BE2C (cell line): ENCODE data around the gene VTN.
A peak's percentile ranks its signal among the peaks of the same experiment; 100 is the strongest.
"Not testable (repeated sequence)": the region's sequence is repeated elsewhere in the genome, so short reads cannot be mapped to it uniquely, and the experiment has no call there.

Source experiments
- DNase-seq: peaks from one replicate; pipeline ENCODE4 v3.0.0-alpha.2; 2020
- H3K27me3 ChIP-seq: fragments of 250-450 bp; sonication (Bioruptor Pico); 2 replicates; pipeline ENCODE4 v1.5.1; 2020; ENCODE audit warnings: mild to moderate bottlenecking
- H3K36me3 ChIP-seq: fragments of 250-450 bp; sonication (Bioruptor Pico); 2 replicates; pipeline ENCODE4 v1.5.1; 2020; ENCODE audit warnings: mild to moderate bottlenecking
- H3K4me1 ChIP-seq: fragments of 250-450 bp; sonication (Bioruptor Pico); 2 replicates; pipeline ENCODE4 v1.5.1; 2020
- H3K4me3 ChIP-seq: 2 replicates; pipeline ENCODE4 v1.5.1; 2011; ENCODE audit warnings: low read depth, low read length
- H3K9me3 ChIP-seq: fragments of 250-450 bp; sonication (Bioruptor Pico); 2 replicates; pipeline ENCODE4 v1.5.1; 2020
- CTCF ChIP-seq: IDR thresholded peaks from 2 replicates; pipeline ENCODE4 v1.5.1; 2012; ENCODE audit warnings: mild to moderate bottlenecking, low read depth, low read length

VTN gene

GRCh38 chr17:28339431-28339830, 30.7 kb downstream of the VTN start:
- H3K4me3 ChIP-seq, result no peak overlapping the region
- H3K27me3 ChIP-seq, result no peaks in the 10 kb centered on the region
- DNase-seq, result no peak
- no peak for TF ChIP-seq CTCF
- H3K9me3 ChIP-seq, result no peaks in the 10 kb centered on the region
- H3K4me1 ChIP-seq, result no peaks in the 10 kb centered on the region
- no peaks in the 10 kb centered on the region for H3K36me3 ChIP-seq

GRCh38 chr17:28338769-28339212, 31.3 kb downstream of the VTN start:
- not testable (repeated sequence) for H3K36me3 ChIP-seq, H3K27me3 ChIP-seq, H3K4me3 ChIP-seq, H3K9me3 ChIP-seq, DNase-seq, H3K4me1 ChIP-seq

- TF ChIP-seq CTCF, result no peak
- Histone ChIP-seq H3K9me3 (no peaks in the 10 kb centered on the region), H3K27me3 (no peaks in the 10 kb centered on the region), H3K4me3 (no peak overlapping the region), H3K36me3 (no peaks in the 10 kb centered on the region), H3K4me1 (no peaks in the 10 kb centered on the region)
- DNase-seq, result no peak
These were observed 31.9 kb downstream of the VTN start for GRCh38 chr17:28338056-28338768.

- peak overlapping the region; percentile 83 for H3K4me3 ChIP-seq
- no peaks in the 10 kb centered on the region for H3K4me1 ChIP-seq
- H3K36me3 ChIP-seq, result no peaks in the 10 kb centered on the region
- H3K9me3 ChIP-seq, result no peaks in the 10 kb centered on the region
- peak; percentile 30 for DNase-seq
- no peaks in the 10 kb centered on the region for H3K27me3 ChIP-seq
- TF ChIP-seq CTCF, result no peak
These were observed 33.9 kb downstream of the VTN start for GRCh38 chr17:28335959-28336871.

- DNase-seq, result peak; percentile 96
- peak within 1 kb of the TSS; percentile 83 for H3K4me3 ChIP-seq
- no peaks in the 10 kb centered on the region for H3K27me3 ChIP-seq
- H3K36me3 ChIP-seq, result no peaks in the 10 kb centered on the region
- no peaks in the 10 kb centered on the region for H3K4me1 ChIP-seq
- TF ChIP-seq CTCF, result no peak
- no peaks in the 10 kb centered on the region for H3K9me3 ChIP-seq
These were observed 34.7 kb downstream of the VTN start, which contains the start of the genes IFT20 and TNFAIP1 for GRCh38 chr17:28335201-28335958. IFT20 (minus strand) TSS chr17:28335472; CDS start chr17:28331985, 3,487 bp downstream. TNFAIP1 (plus strand) TSS chr17:28335761; CDS start chr17:28339522, 3,761 bp downstream.

- Histone ChIP-seq H3K4me3 (peak overlapping the region; percentile 82), H3K36me3 (no peaks in the 10 kb centered on the region), H3K27me3 (no peaks in the 10 kb centered on the region), H3K4me1 (no peaks in the 10 kb centered on the region), H3K9me3 (no peaks in the 10 kb centered on the region)
- DNase-seq, result no peak
- no peak for TF ChIP-seq CTCF
These were observed 35.4 kb downstream of the VTN start for GRCh38 chr17:28334666-28335200.
